Duodenal mucosa (tissue), 2 donors: ENCODE data around the gene TAAR8.
"Not testable (repeated sequence)": the region's sequence is repeated elsewhere in the genome, so short reads cannot be mapped to it uniquely, and the experiment has no call there.

Experiments
- H3K27ac ChIP-seq: one replicate; pipeline ENCODE4 v1.7.0; 2013; ENCODE audit warnings: low read depth, low read length
- H3K27me3 ChIP-seq, 2 donors: one replicate each; pipeline ENCODE4 v1.7.0; 2013; ENCODE audit warnings: low read length in 2 of 2, control low read depth in 1 of 2; ENCODE audit not compliant: insufficient read depth in 2 of 2, control insufficient read depth in 1 of 2
- H3K36me3 ChIP-seq, 2 donors: one replicate each; pipeline ENCODE4 v1.7.0; 2013; ENCODE audit warnings: low read length in 2 of 2, control low read depth in 1 of 2; ENCODE audit not compliant: insufficient read depth in 2 of 2, control insufficient read depth in 1 of 2
- H3K4me1 ChIP-seq, 2 donors: one replicate each; pipeline ENCODE4 v1.7.0; 2013; ENCODE audit warnings: low read length in 2 of 2, control low read depth in 1 of 2; ENCODE audit not compliant: insufficient read depth in 2 of 2, control insufficient read depth in 1 of 2
- H3K4me3 ChIP-seq, 2 donors: one replicate each; pipeline ENCODE4 v1.7.0; 2013; ENCODE audit warnings: low read length in 2 of 2, low read depth in 1 of 2
- H3K9ac ChIP-seq, 2 donors: one replicate each; pipeline ENCODE4 v1.7.0; 2013; ENCODE audit warnings: low read length in 2 of 2, low read depth in 1 of 2
- H3K9me3 ChIP-seq, 2 donors: one replicate each; pipeline ENCODE4 v1.7.0; 2013; ENCODE audit warnings: low read length in 2 of 2, control low read depth in 1 of 2; ENCODE audit not compliant: control insufficient read depth in 1 of 2

TAAR8 gene

DNA sequence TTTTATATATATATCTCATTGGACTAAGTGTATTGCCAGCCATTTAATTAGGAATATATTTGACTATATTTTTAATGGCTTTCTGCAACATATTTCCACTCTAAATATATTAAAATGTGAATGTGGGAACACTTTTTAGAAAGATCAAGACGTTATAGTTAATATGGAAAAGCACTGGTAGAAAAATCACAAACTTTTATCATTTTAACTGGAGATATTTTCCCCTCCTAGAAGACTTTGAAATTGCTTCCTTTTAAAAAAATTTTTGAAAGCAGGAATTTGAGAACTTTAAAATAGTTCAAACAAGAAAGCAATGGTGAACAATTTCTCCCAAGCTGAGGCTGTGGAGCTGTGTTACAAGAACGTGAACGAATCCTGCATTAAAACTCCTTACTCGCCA, 14.5 kb upstream of the TAAR8 start, which contains the start of gene TAAR9:
TSS of gene TAAR9 (plus strand) at position 301 of the 400 bp plus-strand sequence. CDS start at position 314, 13 bp downstream.
- no peaks in the 10 kb centered on the region for H3K4me1 ChIP-seq
- no peak within 1 kb of the TSS for H3K9ac ChIP-seq
- H3K9me3 ChIP-seq, result no peaks in the 10 kb centered on the region
- no peak within 1 kb of the TSS for H3K27ac ChIP-seq
- H3K4me3 ChIP-seq, result no peak within 1 kb of the TSS
- H3K36me3 ChIP-seq, result no peaks in the 10 kb centered on the region
- H3K27me3 ChIP-seq, result peaks cover 0 to 3% of the 10 kb centered on the region in 2 donors

DNA sequence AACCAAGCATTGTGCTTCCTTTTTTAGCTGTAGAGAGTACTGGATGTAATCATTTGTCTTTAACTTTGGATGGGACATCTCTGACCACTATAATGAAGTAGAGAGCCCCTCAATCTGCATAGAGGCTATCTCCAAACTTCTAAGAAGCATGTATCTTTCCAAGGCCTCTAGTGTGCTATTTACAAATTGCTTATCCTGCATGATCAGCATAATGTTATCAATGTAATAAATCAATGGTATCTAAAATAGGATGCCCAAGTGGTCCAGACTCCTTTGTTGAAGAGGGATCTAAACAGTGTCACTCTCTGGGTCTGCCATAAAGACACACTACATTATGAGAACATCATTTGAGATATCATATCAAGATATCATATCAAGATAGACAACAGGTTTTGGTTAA, 7.6 kb upstream of the TAAR8 start:
- Histone ChIP-seq H3K27ac (no peak overlapping the region), H3K4me3 (no peak overlapping the region), H3K9me3 (no peaks in the 10 kb centered on the region), H3K9ac (no peak overlapping the region), H3K4me1 (no peaks in the 10 kb centered on the region), H3K27me3 (no peaks in the 10 kb centered on the region), H3K36me3 (no peaks in the 10 kb centered on the region)

DNA sequence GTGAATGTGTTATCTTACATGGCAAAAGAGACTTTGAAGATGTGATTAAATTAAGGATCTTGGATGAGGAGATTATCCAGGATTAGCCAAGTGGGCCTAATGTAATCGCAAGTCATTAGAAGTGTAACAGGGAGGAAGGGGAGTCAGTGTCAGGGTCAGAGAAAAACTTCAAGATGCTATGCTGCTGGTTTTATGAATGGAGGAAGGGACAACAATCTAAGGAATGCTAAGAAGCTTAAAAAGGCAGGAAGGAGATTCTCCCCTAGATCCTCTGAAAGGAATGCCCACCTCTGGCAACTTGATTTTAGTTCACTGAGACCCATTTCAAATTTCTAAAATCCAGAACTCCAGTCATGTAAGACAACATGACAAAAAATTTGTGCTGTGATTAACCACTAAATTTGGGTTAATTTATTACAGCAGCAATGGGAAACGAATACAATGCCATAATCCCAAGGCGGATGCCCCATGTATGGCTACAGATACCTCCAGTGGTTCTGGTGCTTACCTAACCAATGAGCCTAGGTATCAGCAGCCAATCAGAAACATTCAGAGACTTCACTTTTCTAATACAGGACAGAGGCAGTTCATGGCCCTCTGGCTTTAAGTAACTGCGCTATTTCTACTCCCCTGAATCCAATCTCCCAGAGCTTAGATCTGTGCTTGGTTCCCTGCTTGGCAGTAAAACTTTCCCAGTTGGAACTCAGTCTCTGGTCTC, 3.6 kb upstream of the TAAR8 start:
- H3K9ac ChIP-seq, result no peak overlapping the region
- no peak overlapping the region for H3K4me3 ChIP-seq
- no peaks in the 10 kb centered on the region for H3K36me3 ChIP-seq
- H3K9me3 ChIP-seq, result no peaks in the 10 kb centered on the region
- H3K4me1 ChIP-seq, result no peaks in the 10 kb centered on the region
- no peaks in the 10 kb centered on the region for H3K27me3 ChIP-seq
- no peak overlapping the region for H3K27ac ChIP-seq

DNA sequence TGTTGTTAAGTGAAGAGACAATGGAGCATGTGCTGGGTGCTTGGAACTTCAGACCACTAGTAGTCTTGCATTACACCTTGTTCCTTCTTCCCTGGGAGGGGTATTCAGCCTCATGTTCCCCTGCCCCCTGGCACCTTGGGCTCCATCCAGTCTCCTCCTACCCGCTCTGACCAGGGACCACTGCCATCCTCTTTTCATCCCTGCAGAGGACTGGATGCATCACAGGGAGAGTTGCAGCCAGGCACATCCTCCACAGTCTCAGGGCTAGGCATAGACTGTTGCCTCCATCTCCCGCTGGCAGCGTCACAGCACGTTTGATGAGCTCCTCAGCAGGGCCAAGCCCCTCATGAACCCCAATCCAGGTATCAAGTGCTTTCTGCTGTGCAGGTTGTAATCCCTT, 1.3 kb upstream of the TAAR8 start:
- Histone ChIP-seq H3K27ac (no peak overlapping the region), H3K4me3 (no peak overlapping the region), H3K9me3 (no peaks in the 10 kb centered on the region), H3K27me3 (no peaks in the 10 kb centered on the region), H3K9ac (no peak overlapping the region), H3K36me3 (no peaks in the 10 kb centered on the region), H3K4me1 (no peaks in the 10 kb centered on the region)

DNA sequence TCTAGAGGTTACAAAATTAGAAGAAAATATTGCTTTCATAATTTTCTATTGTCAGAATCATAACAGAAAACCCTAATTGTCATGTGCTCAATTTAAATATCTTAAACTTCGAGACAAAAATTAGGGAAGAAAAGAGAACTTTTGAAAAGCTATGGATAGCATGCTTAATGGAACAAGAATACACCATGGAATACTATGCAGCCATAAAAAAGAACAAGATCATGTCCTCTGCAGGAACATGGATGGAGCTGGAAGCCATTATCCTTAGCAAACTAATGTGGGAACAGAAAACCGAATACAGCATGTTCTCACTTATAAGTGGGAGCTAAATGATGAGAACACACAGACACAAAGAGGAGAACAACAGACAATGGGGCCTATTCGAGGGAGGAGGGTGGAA, 7.6 kb downstream of the TAAR8 start:
- H3K27ac ChIP-seq, H3K4me1 ChIP-seq, H3K27me3 ChIP-seq, H3K36me3 ChIP-seq, H3K4me3 ChIP-seq, H3K9ac ChIP-seq, H3K9me3 ChIP-seq: not testable (repeated sequence)

DNA sequence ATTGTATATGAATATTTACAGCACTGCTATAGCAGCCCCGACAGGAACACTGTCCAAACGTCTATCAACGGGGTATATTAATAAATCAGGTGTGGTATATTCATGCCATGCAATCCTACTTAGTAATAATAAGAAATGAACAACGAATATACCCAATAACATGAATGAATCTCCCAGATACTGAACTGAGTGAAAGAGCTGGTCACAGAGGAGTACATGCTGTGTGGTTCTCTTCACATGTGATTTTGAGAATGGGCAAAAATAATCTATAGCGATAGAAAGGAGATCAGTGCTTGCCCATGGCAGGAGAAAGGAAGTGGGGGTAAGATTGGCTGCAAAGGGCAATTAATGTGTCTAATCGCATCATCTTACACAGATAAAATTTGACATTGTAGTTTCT, 13.9 kb downstream of the TAAR8 start:
- Histone ChIP-seq H3K36me3 (no peaks in the 10 kb centered on the region), H3K4me3 (no peak overlapping the region), H3K4me1 (no peaks in the 10 kb centered on the region), H3K27ac (no peak overlapping the region), H3K27me3 (no peaks in the 10 kb centered on the region), H3K9ac (no peak overlapping the region), H3K9me3 (no peaks in the 10 kb centered on the region)

DNA sequence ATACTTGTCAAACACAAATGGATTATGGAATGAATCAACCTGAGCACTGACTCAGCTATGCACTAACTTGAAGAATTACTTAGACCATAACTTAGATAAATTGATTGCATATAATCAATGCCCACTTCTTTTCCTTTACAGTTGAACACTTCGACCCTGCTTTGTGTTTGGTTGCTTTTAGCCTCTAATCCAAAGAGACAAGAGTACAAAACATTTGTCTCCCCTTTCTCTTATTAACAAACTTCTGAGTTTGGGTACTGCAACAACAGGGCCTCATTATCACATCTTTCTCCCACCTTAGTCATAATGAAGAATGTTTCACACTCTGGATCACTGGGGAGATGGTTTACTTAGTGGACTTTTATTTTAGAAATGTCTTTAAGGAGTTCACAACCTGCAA, 15.1 kb downstream of the TAAR8 start:
- Histone ChIP-seq H3K27me3 (no peaks in the 10 kb centered on the region), H3K9ac (no peak overlapping the region), H3K4me3 (no peak overlapping the region), H3K4me1 (no peaks in the 10 kb centered on the region), H3K36me3 (no peaks in the 10 kb centered on the region), H3K9me3 (no peaks in the 10 kb centered on the region), H3K27ac (no peak overlapping the region)

DNA sequence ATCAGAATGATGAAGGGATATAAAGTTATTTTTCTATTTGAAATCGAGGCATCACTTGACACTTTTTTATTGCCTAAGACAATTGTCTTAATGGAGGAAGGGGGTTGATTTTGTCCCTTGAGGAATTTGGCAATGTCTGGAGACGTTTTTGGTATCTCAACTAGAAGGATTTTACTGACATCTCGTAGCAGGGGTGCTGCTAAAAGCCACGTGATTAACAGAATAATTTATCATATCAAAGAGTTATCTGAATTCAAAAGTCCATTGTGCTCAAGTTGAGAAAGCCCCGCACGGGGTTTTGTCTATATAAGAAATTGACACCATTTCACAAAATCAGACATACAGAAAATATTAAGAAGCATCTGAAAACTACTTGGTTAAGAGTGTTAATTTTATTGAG, 16.1 kb downstream of the TAAR8 start:
- Histone ChIP-seq H3K9me3 (no peaks in the 10 kb centered on the region), H3K27ac (no peak overlapping the region), H3K4me3 (no peak overlapping the region), H3K36me3 (no peaks in the 10 kb centered on the region), H3K4me1 (no peaks in the 10 kb centered on the region), H3K9ac (no peak overlapping the region), H3K27me3 (no peaks in the 10 kb centered on the region)

DNA sequence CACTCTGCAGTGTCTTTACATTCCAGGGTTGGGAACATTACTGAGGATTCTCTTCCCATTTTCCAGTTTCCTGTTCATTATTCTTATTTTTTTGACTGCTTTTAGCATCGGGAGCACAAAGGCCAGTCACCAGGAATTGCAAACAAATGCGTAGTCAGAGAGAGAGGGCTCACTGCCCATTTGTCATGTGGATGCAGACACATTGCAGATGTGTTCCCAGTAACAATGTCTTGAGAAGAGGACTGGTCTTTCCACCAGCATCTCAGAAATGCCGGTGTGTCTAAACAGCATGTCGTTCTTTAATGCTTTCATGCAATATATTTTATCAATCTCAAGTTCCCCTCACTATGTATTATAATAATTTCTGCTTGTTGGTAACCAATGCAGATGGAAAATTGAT, 16.7 kb downstream of the TAAR8 start:
- Histone ChIP-seq H3K4me3 (no peak overlapping the region), H3K27ac (no peak overlapping the region), H3K27me3 (no peaks in the 10 kb centered on the region)

DNA sequence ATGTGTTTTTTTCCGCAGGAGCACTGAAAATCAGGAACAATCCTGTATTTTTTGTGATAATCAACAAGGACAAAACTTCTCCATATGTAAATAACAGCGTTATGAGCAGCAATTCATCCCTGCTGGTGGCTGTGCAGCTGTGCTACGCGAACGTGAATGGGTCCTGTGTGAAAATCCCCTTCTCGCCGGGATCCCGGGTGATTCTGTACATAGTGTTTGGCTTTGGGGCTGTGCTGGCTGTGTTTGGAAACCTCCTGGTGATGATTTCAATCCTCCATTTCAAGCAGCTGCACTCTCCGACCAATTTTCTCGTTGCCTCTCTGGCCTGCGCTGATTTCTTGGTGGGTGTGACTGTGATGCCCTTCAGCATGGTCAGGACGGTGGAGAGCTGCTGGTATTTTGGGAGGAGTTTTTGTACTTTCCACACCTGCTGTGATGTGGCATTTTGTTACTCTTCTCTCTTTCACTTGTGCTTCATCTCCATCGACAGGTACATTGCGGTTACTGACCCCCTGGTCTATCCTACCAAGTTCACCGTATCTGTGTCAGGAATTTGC, 17.8 kb downstream of the TAAR8 start, which contains the start of gene TAAR6:
TSS of gene TAAR6 (plus strand) at position 102 of the 557 bp plus-strand sequence. CDS start at position 102, 0 bp downstream.
- Histone ChIP-seq H3K27ac (no peak within 1 kb of the TSS), H3K27me3 (no peaks in the 10 kb centered on the region), H3K4me3 (no peak within 1 kb of the TSS), H3K9me3 (no peaks in the 10 kb centered on the region), H3K9ac (no peak within 1 kb of the TSS), H3K4me1 (no peaks in the 10 kb centered on the region), H3K36me3 (no peaks in the 10 kb centered on the region)

More for the DNA sequence above, 16.7 kb downstream of the TAAR8 start:
- H3K9ac ChIP-seq, result no peak overlapping the region
- H3K9me3 ChIP-seq, result no peaks in the 10 kb centered on the region
- H3K36me3 ChIP-seq, result no peaks in the 10 kb centered on the region
- H3K4me1 ChIP-seq, result no peaks in the 10 kb centered on the region
